Measurements from ENCODE around the gene DCLK2. TPM values are rescaled to one million over a fixed set of nuclear protein-coding genes. Genes with fewer than 3 reads are reported as not detected.

Gene DCLK2
- total and polyA plus RNA-seq, 2 of the 8 experiments (the other 6 are each of a cell fraction or from before 2014, with no cell fraction given) = 0.32 to 0.37 TPM

DNA sequence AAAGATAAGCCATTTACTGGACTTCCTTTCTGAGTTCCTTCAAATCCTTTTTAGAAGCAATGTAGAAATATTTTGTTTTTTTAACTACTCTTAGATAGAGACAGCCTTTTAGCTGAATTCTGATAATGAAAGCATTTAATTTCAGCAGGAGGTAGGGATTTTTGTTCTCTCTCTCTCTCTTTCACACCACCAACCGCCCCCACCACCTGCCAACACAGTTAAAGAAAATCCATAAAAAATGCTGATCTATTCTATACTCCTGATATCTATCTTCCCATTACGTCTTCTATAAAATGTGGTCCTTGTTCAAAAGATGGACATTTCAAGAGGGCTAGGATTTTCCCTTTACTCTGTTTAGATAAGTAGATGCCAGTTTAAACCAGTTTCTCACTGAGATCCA, 104.5 kb downstream of the DCLK2 start:
- WGBS, 2 experiments (ENCODE audit: extremely low coverage in 1 of 2, insufficient coverage in 1 of 2, insufficient read length in 1 of 2, insufficient replicate concordance in 2 of 2, low coverage in 1 of 2, low lambda C conversion rate in 2 of 2, missing lambda C conversion rate in 1 of 2) = 84% methylated on average over 2 of the region's 2 CpGs; no CpG with 5 or more reads in 1 of the 2 experiments
- H2AFZ ChIP-seq (ENCODE audit: low read length) = no peak overlapping the region
- no peak overlapping the region for H4K8ac ChIP-seq (ENCODE audit: extremely low read depth, insufficient read depth, low read length)
- H2BK12ac ChIP-seq (ENCODE audit: low read depth, low read length) = no peak overlapping the region
- H3K23ac ChIP-seq (ENCODE audit: insufficient read length) = no peak overlapping the region
- H3K9me3 ChIP-seq (ENCODE audit: insufficient read depth in 2 of 2, low read depth in 1 of 2, low read length in 1 of 2) = no peaks in the 10 kb centered on the region
- H3K4me3 ChIP-seq (ENCODE audit: extremely low read depth in 1 of 4, insufficient read depth in 2 of 4, low read depth in 3 of 4, low read length in 4 of 4) = no peak overlapping the region
- H4K91ac ChIP-seq (replicated peaks; ENCODE audit: insufficient read length, low read length) = no peak overlapping the region
- H3K4ac ChIP-seq (replicated peaks; ENCODE audit: insufficient read length, low read depth, low read length) = no peak overlapping the region
- no peak for DNase-seq (ENCODE audit: low read depth in 1 of 2, low spot score in 2 of 2)
- no peak overlapping the region for H3K14ac ChIP-seq (ENCODE audit: insufficient read length)
- ChIA-PET POLR2A (ENCODE audit: partially characterized antibody) (interaction anchor here (1.1 kb wide), 1 partner anchor 11 kb away, joined by 3 read pairs; no protein-coding TSS in a partner anchor), CTCF (ENCODE audit: partially characterized antibody) (interaction anchor here (1.8 kb wide), 1 partner anchor 35 kb away, joined by 3 read pairs; no protein-coding TSS in a partner anchor)
- H4K5ac ChIP-seq (ENCODE audit: insufficient read length, low read depth, low read length) = no peak overlapping the region
- no peak overlapping the region for H2BK15ac ChIP-seq (ENCODE audit: low read length)
- H3K9ac ChIP-seq (replicated peaks in 1 of 4; ENCODE audit: extremely low read depth in 1 of 4, low read depth in 3 of 4, low read length in 3 of 4) = no peak overlapping the region
- H2BK5ac ChIP-seq (ENCODE audit: low read depth, low read length) = no peak overlapping the region
- TF ChIP-seq SAP30 (IDR thresholded peaks at IDR 0.05; ENCODE audit: insufficient read depth, insufficient replicate concordance, low read length) (no peak), CHD2 (IDR thresholded peaks at IDR 0.05; ENCODE audit: low read length) (no peak), RNF2 (IDR thresholded peaks at IDR 0.05; ENCODE audit: borderline replicate concordance, low read depth, low read length, missing control alignments, poor library complexity, severe bottlenecking) (no peak), TBP (IDR thresholded peaks at IDR 0.05; ENCODE audit: low read depth, low read length) (no peak), ASH2L (IDR thresholded peaks at IDR 0.05; ENCODE audit: low read length) (no peak), EP300 (IDR thresholded peaks at IDR 0.05; ENCODE audit: borderline replicate concordance in 1 of 2, low read depth in 2 of 2, low read length in 2 of 2) (no peak), CEBPB (IDR thresholded peaks at IDR 0.05; ENCODE audit: low read depth, low read length) (no peak), SIN3A (conservative IDR thresholded peaks at IDR 0.05 in 1 of 2, IDR thresholded peaks at IDR 0.05 in 1 of 2; ENCODE audit: low read depth in 1 of 2, low read length in 2 of 2) (no peak), JUND (IDR thresholded peaks at IDR 0.05; ENCODE audit: low read length) (no peak), KDM4A (IDR thresholded peaks at IDR 0.05; ENCODE audit: low read depth, low read length, severe bottlenecking) (no peak)
- TF ChIP-seq, protein P1, sequence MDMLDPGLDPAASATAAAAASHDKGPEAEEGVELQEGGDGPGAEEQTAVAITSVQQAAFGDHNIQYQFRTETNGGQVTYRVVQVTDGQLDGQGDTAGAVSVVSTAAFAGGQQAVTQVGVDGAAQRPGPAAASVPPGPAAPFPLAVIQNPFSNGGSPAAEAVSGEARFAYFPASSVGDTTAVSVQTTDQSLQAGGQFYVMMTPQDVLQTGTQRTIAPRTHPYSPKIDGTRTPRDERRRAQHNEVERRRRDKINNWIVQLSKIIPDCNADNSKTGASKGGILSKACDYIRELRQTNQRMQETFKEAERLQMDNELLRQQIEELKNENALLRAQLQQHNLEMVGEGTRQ (IDR thresholded peaks at IDR 0.05; ENCODE audit: low read length) = no peak
- no peak overlapping the region for H3K4me2 ChIP-seq (ENCODE audit: insufficient read depth in 1 of 2, low read depth in 2 of 2, low read length in 2 of 2)
- no peaks in the 10 kb centered on the region for H3K23me2 ChIP-seq (ENCODE audit: low read depth, low read length)
- no peak for FAIRE-seq
- H3K27me3 ChIP-seq (replicated peaks in 1 of 4; ENCODE audit: control insufficient read depth in 3 of 4, extremely low read depth in 1 of 4, insufficient read depth in 3 of 4, low read length in 3 of 4) = no peaks in the 10 kb centered on the region
- no peak overlapping the region for H3K56ac ChIP-seq (replicated peaks; ENCODE audit: insufficient read length, low read depth, low read length)
- H2BK120ac ChIP-seq (replicated peaks; ENCODE audit: low read depth, low read length) = no peak overlapping the region
- H2BK20ac ChIP-seq (ENCODE audit: low read length) = no peak overlapping the region
- H3K36me3 ChIP-seq (ENCODE audit: control insufficient read depth in 2 of 4, insufficient read depth in 4 of 4, low read length in 3 of 4) = no peaks in the 10 kb centered on the region
- no peaks in the 10 kb centered on the region for H3K4me1 ChIP-seq (replicated peaks in 1 of 4; ENCODE audit: control insufficient read depth in 3 of 4, insufficient read depth in 4 of 4, low read length in 3 of 4)
- no peaks in the 10 kb centered on the region for H4K20me1 ChIP-seq (replicated peaks in 1 of 2; ENCODE audit: control insufficient read depth in 1 of 2, insufficient read depth in 2 of 2, low read length in 2 of 2)
- H3K79me2 ChIP-seq (ENCODE audit: control insufficient read depth in 1 of 2, insufficient read depth in 2 of 2, low read length in 2 of 2) = no peaks in the 10 kb centered on the region
- H2AK5ac ChIP-seq (ENCODE audit: low read depth, low read length) = no peak overlapping the region
- no peak overlapping the region for H3K18ac ChIP-seq (ENCODE audit: extremely low read depth, low read length)
- no peaks in the 10 kb centered on the region for H3K79me1 ChIP-seq (ENCODE audit: low read depth, low read length)
- H3K27ac ChIP-seq (ENCODE audit: low read depth, low read length) = no peak overlapping the region
